ENCODE results near the gene KRTAP10-6.

- TF ChIP-seq FOXM1 (IDR thresholded peaks at IDR 0.05; ENCODE audit: borderline replicate concordance) (no peak), FOXK2 (IDR thresholded peaks at IDR 0.05) (no peak), BHLHE40 (IDR thresholded peaks at IDR 0.05; ENCODE audit: borderline replicate concordance) (no peak), HDGF (IDR thresholded peaks at IDR 0.05; ENCODE audit: borderline replicate concordance) (no peak), SUZ12 (IDR thresholded peaks at IDR 0.05) (no peak), PKNOX1 (IDR thresholded peaks at IDR 0.05) (no peak), L3MBTL2 (conservative IDR thresholded peaks at IDR 0.05) (no peak), TARDBP (IDR thresholded peaks at IDR 0.05) (no peak), ZNF384 (IDR thresholded peaks at IDR 0.05) (no peak)
These were observed 24.8 kb upstream of the KRTAP10-6 start for GRCh38 chr21:44617071-44617501.
